Epithelial cell of prostate (primary cell): Measurements from ENCODE around the gene SIK3.

Source experiments
- DNase-seq: peaks from one replicate; pipeline ENCODE4 v3.0.0-alpha.2; 2011; ENCODE audit warnings: low read depth, low spot score
- H3K27ac ChIP-seq: fragments of 450-650 bp; 2 replicates; pipeline ENCODE4 v1.5.1; 2017; ENCODE audit warnings: mild to moderate bottlenecking

SIK3 gene

GRCh38 chr11:116939499-116939898, 158.7 kb downstream of the SIK3 start:
- no peak for DNase-seq
- H3K27ac ChIP-seq, result no peak overlapping the region

- H3K27ac ChIP-seq, result no peak overlapping the region
- DNase-seq, result no peak
Observed at GRCh38 chr11:116938471-116939070, 159.7 kb downstream of the SIK3 start.

- DNase-seq, result no peak
- H3K27ac ChIP-seq, result no peak overlapping the region
Observed at GRCh38 chr11:116936754-116937446, 161.3 kb downstream of the SIK3 start.

GRCh38 chr11:116935514-116935913, 162.7 kb downstream of the SIK3 start:
- H3K27ac ChIP-seq, result no peak overlapping the region
- DNase-seq, result no peak

GRCh38 chr11:116935089-116935488, 163.1 kb downstream of the SIK3 start:
- no peak overlapping the region for H3K27ac ChIP-seq
- no peak for DNase-seq

GRCh38 chr11:116933961-116934360, 164.3 kb downstream of the SIK3 start:
- DNase-seq, result no peak
- H3K27ac ChIP-seq, result no peak overlapping the region

- DNase-seq, result no peak
- H3K27ac ChIP-seq, result no peak overlapping the region
Observed at GRCh38 chr11:116932181-116932580, 166.0 kb downstream of the SIK3 start.

- DNase-seq, result no peak
- no peak overlapping the region for H3K27ac ChIP-seq
Observed at GRCh38 chr11:116931206-116931953, 166.8 kb downstream of the SIK3 start.

GRCh38 chr11:116930586-116930985, 167.6 kb downstream of the SIK3 start:
- no peak overlapping the region for H3K27ac ChIP-seq
- no peak for DNase-seq

- no peak for DNase-seq
Observed at GRCh38 chr11:116930177-116930576, 168.1 kb downstream of the SIK3 start.

GRCh38 chr11:116929414-116930090, 168.7 kb downstream of the SIK3 start:
- H3K27ac ChIP-seq, result no peak overlapping the region
- no peak for DNase-seq

More at GRCh38 chr11:116930177-116930576, 168.1 kb downstream of the SIK3 start:
- H3K27ac ChIP-seq, result no peak overlapping the region

- DNase-seq, result no peak
- H3K27ac ChIP-seq, result no peak overlapping the region
Observed at GRCh38 chr11:116928845-116929244, 169.4 kb downstream of the SIK3 start.

- DNase-seq, result no peak
- no peak overlapping the region for H3K27ac ChIP-seq
Observed at GRCh38 chr11:116928102-116928777, 170.0 kb downstream of the SIK3 start.

GRCh38 chr11:116927163-116927974, 170.9 kb downstream of the SIK3 start:
- H3K27ac ChIP-seq, result no peak overlapping the region
- no peak for DNase-seq

- DNase-seq, result no peak
- no peak overlapping the region for H3K27ac ChIP-seq
Observed at GRCh38 chr11:116925050-116925449, 173.2 kb downstream of the SIK3 start.

GRCh38 chr11:116918925-116919655, 179.1 kb downstream of the SIK3 start:
- no peak for DNase-seq
- no peak overlapping the region for H3K27ac ChIP-seq

- DNase-seq, result no peak
Observed at GRCh38 chr11:116917632-116918031, 180.6 kb downstream of the SIK3 start.

GRCh38 chr11:116916886-116917285, 181.3 kb downstream of the SIK3 start:
- DNase-seq, result no peak
- H3K27ac ChIP-seq, result no peak overlapping the region

More at GRCh38 chr11:116917632-116918031, 180.6 kb downstream of the SIK3 start:
- no peak overlapping the region for H3K27ac ChIP-seq

- no peak overlapping the region for H3K27ac ChIP-seq
- DNase-seq, result no peak
Observed at GRCh38 chr11:116916052-116916451, 182.2 kb downstream of the SIK3 start.
